HG03280 (cell line): ENCODE data around the gene ANP32D.
"Not testable (repeated sequence)": the region's sequence is repeated elsewhere in the genome, so short reads cannot be mapped to it uniquely, and the experiment has no call there.

ENCODE experiments used
- ATAC-seq: cut with Tn5 transposase; IDR thresholded peaks from one replicate; pipeline ENCODE4 v1.9.1; 2021; ENCODE audit warnings: mild to moderate bottlenecking, moderate library complexity; ENCODE audit not compliant: unreplicated experiment

Gene ANP32D

DNA sequence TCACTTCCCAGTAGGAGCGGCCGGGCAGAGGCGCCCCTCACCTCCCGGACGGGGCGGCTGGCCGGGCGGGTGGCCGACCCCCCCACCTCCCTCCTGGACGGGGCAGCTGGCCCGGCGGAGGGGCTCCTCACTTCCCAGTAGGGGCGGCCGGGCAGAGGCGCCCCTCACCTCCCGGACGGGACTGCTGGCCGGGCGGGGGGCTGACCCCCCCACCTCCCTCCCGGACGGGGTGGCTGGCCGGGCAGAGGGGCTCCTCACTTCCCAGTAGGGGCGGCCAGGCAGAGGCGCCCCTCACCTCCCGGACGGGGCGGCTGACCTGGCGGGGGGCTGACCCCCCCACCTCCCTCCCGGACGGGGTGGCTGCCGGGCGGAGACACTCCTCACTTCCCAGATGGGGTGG is 27.9 kb downstream of the ANP32D start:
- ATAC-seq = not testable (repeated sequence)

DNA sequence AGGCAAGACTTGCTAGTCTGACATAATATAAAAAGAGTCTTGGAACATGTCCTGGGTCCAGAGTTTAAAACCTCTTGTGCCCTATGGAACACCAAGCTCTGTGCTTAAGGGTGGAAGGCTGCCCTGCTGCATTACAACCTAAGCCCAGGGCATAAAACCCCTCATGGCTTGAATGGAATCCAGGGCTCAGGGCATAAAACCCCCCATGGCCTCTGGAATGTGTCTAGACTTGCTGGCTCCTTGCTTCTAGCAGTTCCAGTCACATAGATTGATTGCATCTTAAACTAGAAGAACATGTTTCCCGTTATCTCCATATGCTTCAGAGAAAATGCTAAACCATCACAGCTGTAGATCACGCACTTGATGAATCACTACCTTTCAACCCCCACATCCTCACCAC is 34.5 kb downstream of the ANP32D start:
- not testable (repeated sequence) for ATAC-seq

DNA sequence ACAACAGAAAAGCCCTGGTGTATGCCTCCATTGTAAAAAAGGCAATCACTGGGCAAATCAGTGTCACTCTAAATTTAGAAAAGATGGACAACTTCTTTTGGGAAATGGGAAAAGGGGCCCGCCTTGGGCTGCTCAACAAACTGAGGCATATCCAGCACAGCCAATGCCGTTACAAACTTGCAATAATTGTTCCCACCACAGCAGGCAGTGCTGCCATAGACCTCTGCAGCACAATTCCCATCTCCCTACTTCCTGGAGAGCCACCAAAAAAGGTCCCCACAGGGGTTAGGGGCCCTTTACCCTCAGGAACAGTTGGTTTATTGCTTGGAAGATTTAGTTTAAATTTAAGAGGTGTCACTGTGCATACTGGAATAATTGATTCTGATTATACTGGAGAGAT is 36.6 kb downstream of the ANP32D start:
- no peak for ATAC-seq

DNA sequence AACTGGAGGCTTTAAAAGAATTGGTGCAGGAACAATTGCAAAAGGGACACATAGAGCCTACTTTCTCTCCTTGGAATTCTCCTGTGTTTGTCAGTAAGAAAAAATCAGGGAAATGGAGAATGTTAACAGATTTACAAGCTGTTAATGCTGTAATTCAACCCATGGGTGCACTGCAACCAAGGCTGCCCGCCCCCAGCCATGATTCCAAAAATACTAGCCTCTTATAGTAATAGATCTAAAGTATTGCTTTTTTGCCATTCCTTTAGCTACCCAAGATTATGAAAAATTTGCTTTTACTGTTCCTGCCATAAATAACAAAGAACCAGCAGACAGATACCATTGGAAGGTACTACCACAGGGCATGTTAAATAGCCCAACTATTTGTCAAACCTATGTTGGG is 37.8 kb downstream of the ANP32D start:
- no peak for ATAC-seq

DNA sequence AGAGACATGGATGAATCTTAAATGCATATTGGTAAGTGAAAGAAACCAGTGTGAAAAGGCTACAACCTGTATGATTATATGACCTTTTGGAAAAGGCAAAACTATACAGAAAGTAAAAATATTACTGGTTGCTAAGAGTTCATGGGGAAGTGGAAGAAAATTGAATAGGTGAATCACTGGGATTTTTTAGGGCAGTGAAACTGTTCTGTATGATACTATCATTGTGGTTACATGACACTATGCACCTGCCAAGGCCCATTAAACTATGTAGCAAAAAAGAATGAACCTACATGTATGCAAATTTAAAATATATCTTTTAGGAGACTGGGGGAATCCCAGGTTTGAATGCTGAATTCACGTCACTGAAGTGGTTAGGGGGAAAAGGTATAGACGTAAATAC is 40.5 kb downstream of the ANP32D start:
- ATAC-seq = peak; percentile 62

DNA sequence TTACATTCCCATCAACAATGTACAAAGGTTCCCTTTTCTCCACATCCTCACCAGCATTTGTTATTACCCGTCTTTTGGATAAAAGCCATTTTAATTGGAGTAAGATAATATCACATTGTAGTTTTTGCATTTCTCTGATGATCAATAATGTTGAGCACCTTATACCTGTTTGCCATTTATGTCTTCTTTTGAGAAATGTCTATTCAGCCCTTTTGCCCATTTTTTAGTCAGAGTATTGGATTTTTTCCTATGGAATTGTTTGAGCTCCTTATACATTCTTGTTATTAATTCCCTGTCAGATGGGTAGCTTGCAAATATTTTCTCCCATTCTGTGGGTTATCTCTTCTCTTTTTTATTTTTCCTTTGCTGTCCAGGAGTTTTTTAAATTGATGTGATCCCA is 42.4 kb downstream of the ANP32D start:
- ATAC-seq = no peak

DNA sequence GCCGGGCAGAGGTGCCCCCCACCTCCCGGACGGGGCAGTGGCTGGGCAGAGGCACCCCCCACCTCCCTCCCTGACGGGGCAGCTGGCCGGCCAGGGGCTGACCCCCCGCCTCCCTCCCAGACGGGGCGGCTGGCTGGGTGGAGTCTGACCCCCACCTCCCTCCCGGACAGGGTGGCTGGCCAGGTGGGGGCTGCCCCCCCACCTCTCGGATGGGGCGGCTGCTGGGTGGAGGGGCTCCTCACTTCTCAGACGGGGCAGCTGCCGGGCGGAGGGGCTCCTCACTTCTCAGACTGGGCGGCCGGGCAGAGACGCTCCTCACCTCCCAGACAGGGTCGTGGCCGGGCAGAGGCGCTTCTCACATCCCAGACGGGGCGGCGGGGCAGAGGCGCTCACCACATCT is 48.0 kb downstream of the ANP32D start:
- ATAC-seq = not testable (repeated sequence)
